SU-DHL-6 (cell line): ENCODE measurements around the gene CDC42BPA.

Experiments used
- H2AFZ ChIP-seq: fragments of 200-600 bp; sonication (generic); 2 replicates; pipeline ENCODE4 v1.6.1; 2014; ENCODE audit warnings: low read depth, mild to moderate bottlenecking, moderate library complexity, mixed read lengths, antibody characterized with exemption, low read length; ENCODE audit not compliant: severe bottlenecking
- H3F3A ChIP-seq: fragments of 200-600 bp; shearing (Covaris generic); 2 replicates; pipeline ENCODE4 v1.6.0; 2016; ENCODE audit warnings: antibody characterized with exemption, mild to moderate bottlenecking; ENCODE audit not compliant: insufficient read depth
- H3K27ac ChIP-seq: fragments of 200-600 bp; sonication (generic); 2 replicates; pipeline ENCODE4 v1.5.1; 2016; ENCODE audit warnings: low read depth, mild to moderate bottlenecking, low read length, moderate library complexity, mixed read lengths
- H3K27me3 ChIP-seq: fragments of 200-600 bp; sonication (generic), shearing (Covaris generic); 2 replicates; pipeline ENCODE4 v1.6.0; 2014; ENCODE audit warnings: mild to moderate bottlenecking, low read length
- H3K36me3 ChIP-seq: fragments of 200-600 bp; sonication (generic); 2 replicates; pipeline ENCODE4 v1.6.1; 2014; ENCODE audit warnings: mild to moderate bottlenecking, low read length, mixed read lengths
- H3K4me2 ChIP-seq: fragments of 300-600, 200-600 bp; shearing (Covaris generic), sonication (generic); 2 replicates; pipeline ENCODE4 v1.6.0; 2014; ENCODE audit warnings: low read length, low read depth, mild to moderate bottlenecking; ENCODE audit not compliant: poor library complexity, severe bottlenecking
- H3K4me3 ChIP-seq: fragments of 200-600 bp; sonication (generic); 2 replicates; pipeline ENCODE4 v1.5.1; 2014; ENCODE audit warnings: antibody characterized with exemption, low read length, mild to moderate bottlenecking, mixed read lengths; ENCODE audit not compliant: insufficient read depth, poor library complexity, severe bottlenecking
- H3K79me2 ChIP-seq: fragments of 200-600 bp; sonication (generic); 2 replicates; pipeline ENCODE4 v1.6.1; 2014; ENCODE audit warnings: mild to moderate bottlenecking, low read length, moderate library complexity; ENCODE audit not compliant: insufficient read depth
- H3K9ac ChIP-seq: fragments of 200-600 bp; sonication (generic); 2 replicates; pipeline ENCODE4 v1.7.0; 2014; ENCODE audit warnings: mild to moderate bottlenecking, low read length
- H3K9me2 ChIP-seq: fragments of 200-600 bp; sonication (generic); replicated peaks from 2 replicates; pipeline ENCODE4 v1.6.1; 2014; ENCODE audit warnings: low read length; ENCODE audit not compliant: insufficient read depth
- H3K9me3 ChIP-seq: fragments of 200-600 bp; sonication (generic); 2 replicates; pipeline ENCODE4 v1.6.1; 2014; ENCODE audit warnings: low read length, mixed read lengths; ENCODE audit not compliant: insufficient read depth
- H4K20me1 ChIP-seq: fragments of 200-600 bp; sonication (generic); 2 replicates; pipeline ENCODE4 v1.6.1; 2014; ENCODE audit warnings: low read depth, mild to moderate bottlenecking, antibody characterized with exemption, low read length, moderate library complexity, mixed read lengths
- CTCF ChIP-seq: fragments of 200-600 bp; sonication (generic); IDR thresholded peaks from one replicate; pipeline ENCODE4 v1.5.1; 2017; ENCODE audit warnings: antibody characterized with exemption, mild to moderate bottlenecking, low read length, moderate library complexity; ENCODE audit not compliant: insufficient read depth, poor library complexity, severe bottlenecking
- EZH2phosphoT487 ChIP-seq: fragments of 200-600 bp; sonication (generic), shearing (Covaris generic); conservative IDR thresholded peaks from 2 replicates; pipeline ENCODE4 v1.6.1; 2018; ENCODE audit warnings: mild to moderate bottlenecking, antibody characterized with exemption, low read length, moderate library complexity, mixed read lengths

The CDC42BPA gene

GRCh38 chr1:227155004-227155403 is 163.3 kb downstream of the CDC42BPA start:
- Histone ChIP-seq H3K36me3 (no peaks in the 10 kb centered on the region), H3K79me2 (no peaks in the 10 kb centered on the region), H3F3A (no peaks in the 10 kb centered on the region), H3K27ac (no peak overlapping the region), H3K9ac (no peak overlapping the region), H3K9me2 (no peaks in the 10 kb centered on the region), H2AFZ (no peak overlapping the region), H3K4me3 (no peak overlapping the region), H3K9me3 (no peaks in the 10 kb centered on the region), H3K4me2 (no peak overlapping the region), H3K27me3 (no peaks in the 10 kb centered on the region), H4K20me1 (no peaks in the 10 kb centered on the region)
- TF ChIP-seq EZH2phosphoT487: no peak
- TF ChIP-seq CTCF: no peak

- Histone ChIP-seq H3K4me2 (no peak overlapping the region), H3K27ac (no peak overlapping the region), H3K79me2 (no peaks in the 10 kb centered on the region), H3K36me3 (no peaks in the 10 kb centered on the region), H3K9me3 (no peaks in the 10 kb centered on the region), H3K27me3 (no peaks in the 10 kb centered on the region), H2AFZ (no peak overlapping the region), H3K9ac (no peak overlapping the region), H4K20me1 (no peaks in the 10 kb centered on the region), H3K9me2 (no peaks in the 10 kb centered on the region), H3K4me3 (no peak overlapping the region), H3F3A (no peaks in the 10 kb centered on the region)
- TF ChIP-seq EZH2phosphoT487 (no peak), CTCF (no peak)
These were observed 165.8 kb downstream of the CDC42BPA start for GRCh38 chr1:227152525-227152924.

- no peak overlapping the region for H3K4me2 ChIP-seq
- TF ChIP-seq EZH2phosphoT487 (no peak), CTCF (no peak)
- no peak overlapping the region for H3K4me3 ChIP-seq
- H3K79me2 ChIP-seq: no peaks in the 10 kb centered on the region
- no peaks in the 10 kb centered on the region for H4K20me1 ChIP-seq
- H3K27me3 ChIP-seq: no peaks in the 10 kb centered on the region
- no peaks in the 10 kb centered on the region for H3K9me2 ChIP-seq
- H3K9me3 ChIP-seq: no peaks in the 10 kb centered on the region
- H3F3A ChIP-seq: no peaks in the 10 kb centered on the region
- no peak overlapping the region for H3K9ac ChIP-seq
- H3K36me3 ChIP-seq: no peaks in the 10 kb centered on the region
- H2AFZ ChIP-seq: no peak overlapping the region
- H3K27ac ChIP-seq: no peak overlapping the region
These were observed 177.9 kb downstream of the CDC42BPA start for GRCh38 chr1:227140376-227140775.
